ENCODE data around the gene NR3C1.

Gene NR3C1

GRCh38 chr5:143311428-143311827 is 92.1 kb downstream of the NR3C1 start:
- DNase-seq (ENCODE audit: low read depth in 2 of 2) = no peak

- DNase-seq (ENCODE audit: low read depth in 2 of 2) = no peak
Observed at GRCh38 chr5:143309661-143310431, 93.6 kb downstream of the NR3C1 start.

GRCh38 chr5:143308731-143309130 is 94.8 kb downstream of the NR3C1 start:
- no peak for DNase-seq (ENCODE audit: low read depth in 2 of 2)

- DNase-seq (ENCODE audit: low read depth in 2 of 2) = no peak
Observed at GRCh38 chr5:143306040-143306439, 97.4 kb downstream of the NR3C1 start.

- no peak for DNase-seq (ENCODE audit: low read depth in 2 of 2)
Observed at GRCh38 chr5:143304836-143305475, 98.5 kb downstream of the NR3C1 start.

GRCh38 chr5:143302341-143303045 is 101.0 kb downstream of the NR3C1 start:
- DNase-seq (ENCODE audit: low read depth in 2 of 2) = no peak

GRCh38 chr5:143297756-143298155 is 105.7 kb downstream of the NR3C1 start:
- DNase-seq (ENCODE audit: low read depth in 2 of 2) = no peak

- DNase-seq (ENCODE audit: low read depth in 2 of 2) = no peak
Observed at GRCh38 chr5:143290125-143290524, 113.4 kb downstream of the NR3C1 start.

GRCh38 chr5:143284521-143284920 is 119.0 kb downstream of the NR3C1 start:
- no peak for DNase-seq (ENCODE audit: low read depth in 2 of 2)

GRCh38 chr5:143284002-143284401 is 119.5 kb downstream of the NR3C1 start:
- DNase-seq (ENCODE audit: low read depth in 2 of 2) = no peak

GRCh38 chr5:143281226-143281625 is 122.3 kb downstream of the NR3C1 start:
- DNase-seq (ENCODE audit: low read depth in 2 of 2) = no peak

- DNase-seq (ENCODE audit: low read depth in 2 of 2) = no peak
Observed at GRCh38 chr5:143279698-143280097, 123.8 kb downstream of the NR3C1 start.

GRCh38 chr5:143277536-143277935 is 126.0 kb downstream of the NR3C1 start:
- no peak for DNase-seq (ENCODE audit: low read depth in 2 of 2)

GRCh38 chr5:143275512-143276363 is 127.7 kb downstream of the NR3C1 start:
- DNase-seq (ENCODE audit: low read depth in 2 of 2) = no peak

- DNase-seq (ENCODE audit: low read depth in 2 of 2) = no peak
Observed at GRCh38 chr5:143274952-143275351, 128.5 kb downstream of the NR3C1 start.

- no peak for DNase-seq (ENCODE audit: low read depth in 2 of 2)
Observed at GRCh38 chr5:143271431-143271830, 132.1 kb downstream of the NR3C1 start.

- DNase-seq (ENCODE audit: low read depth in 2 of 2) = no peak
Observed at GRCh38 chr5:143268388-143268787, 135.1 kb downstream of the NR3C1 start.

- no peak for DNase-seq (ENCODE audit: low read depth in 2 of 2)
Observed at GRCh38 chr5:143267186-143267585, 136.3 kb downstream of the NR3C1 start.

- DNase-seq (ENCODE audit: low read depth in 2 of 2) = no peak
Observed at GRCh38 chr5:143265995-143266394, 137.5 kb downstream of the NR3C1 start.

- no peak for DNase-seq (ENCODE audit: low read depth in 2 of 2)
Observed at GRCh38 chr5:143263272-143263810, 140.1 kb downstream of the NR3C1 start.

GRCh38 chr5:143262393-143263174 is 140.9 kb downstream of the NR3C1 start:
- DNase-seq (ENCODE audit: low read depth in 2 of 2) = no peak
